GM15510 (cell line): ENCODE data around the gene MEIS2.

ENCODE experiments used
- POLR2A ChIP-seq: IDR thresholded peaks from 3 replicates; pipeline ENCODE4 v1.6.1; 2011; ENCODE audit warnings: borderline replicate concordance; ENCODE audit not compliant: insufficient read length; ENCODE audit errors: extremely low read depth

MEIS2 gene

DNA sequence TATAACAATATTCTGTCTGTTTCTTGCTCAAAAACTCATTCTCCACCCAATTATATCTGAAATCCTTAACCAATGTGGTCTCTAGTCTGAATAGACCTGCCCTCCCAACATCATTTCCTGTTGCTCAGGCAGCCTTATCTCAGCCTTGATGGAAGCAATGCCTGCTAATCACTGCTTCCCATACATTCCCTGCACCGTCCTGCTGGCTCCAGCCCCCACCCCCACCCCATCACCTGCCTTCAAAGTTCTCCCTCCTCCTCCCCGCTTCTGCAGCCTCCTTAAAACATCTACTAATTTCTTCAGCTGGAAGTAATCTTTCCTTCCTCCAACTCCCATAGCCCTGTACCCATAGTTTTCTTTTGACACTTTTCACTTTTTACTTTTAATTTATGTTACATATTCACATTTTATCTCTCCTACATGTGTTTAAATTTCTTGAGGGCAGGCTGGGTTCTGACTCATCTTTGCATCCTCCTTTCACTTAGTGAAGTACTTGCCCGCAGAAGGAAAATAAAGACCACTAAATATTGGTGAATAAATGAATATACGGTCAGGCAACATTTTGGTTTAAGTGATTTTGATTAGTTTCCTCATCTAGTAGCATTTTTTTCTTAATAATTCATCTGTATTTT is 98.2 kb downstream of the MEIS2 start:
- no peak for TF ChIP-seq POLR2A

GRCh38 chr15:37001417-37001816 is 98.9 kb downstream of the MEIS2 start:
- TF ChIP-seq POLR2A, result no peak

- no peak for TF ChIP-seq POLR2A
Observed at GRCh38 chr15:36999778-37000177, 100.6 kb downstream of the MEIS2 start.

DNA sequence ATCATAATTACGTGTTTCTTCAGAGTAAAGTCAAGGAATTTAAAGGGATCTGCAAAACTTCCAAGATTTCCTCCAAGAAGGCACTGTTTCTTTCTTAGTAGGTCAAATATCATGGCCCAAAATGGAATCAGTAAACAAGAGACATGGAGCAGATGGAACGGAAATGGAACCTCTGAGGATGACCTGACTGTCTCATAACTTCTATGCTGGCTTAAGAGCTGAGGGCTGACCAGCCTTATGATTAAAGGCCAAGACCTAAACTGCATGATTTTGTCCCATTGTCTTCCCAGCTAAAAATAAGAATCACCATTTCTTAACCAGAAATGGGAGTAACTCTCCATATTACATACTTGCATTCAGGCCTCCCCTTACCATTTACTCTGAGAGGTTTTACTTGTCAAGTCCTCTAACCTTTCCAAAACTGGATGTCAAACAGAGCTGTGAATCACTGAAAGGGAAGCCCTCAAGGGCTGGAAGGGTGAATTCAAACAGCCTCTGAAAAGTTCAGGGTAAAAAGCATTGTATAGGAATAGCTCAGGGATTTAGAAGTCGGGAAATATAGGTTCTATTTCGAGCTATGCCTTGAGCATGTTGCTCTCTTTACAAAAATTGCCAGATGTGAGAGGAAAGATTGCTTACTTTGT is 103.7 kb downstream of the MEIS2 start:
- TF ChIP-seq POLR2A, result no peak

DNA sequence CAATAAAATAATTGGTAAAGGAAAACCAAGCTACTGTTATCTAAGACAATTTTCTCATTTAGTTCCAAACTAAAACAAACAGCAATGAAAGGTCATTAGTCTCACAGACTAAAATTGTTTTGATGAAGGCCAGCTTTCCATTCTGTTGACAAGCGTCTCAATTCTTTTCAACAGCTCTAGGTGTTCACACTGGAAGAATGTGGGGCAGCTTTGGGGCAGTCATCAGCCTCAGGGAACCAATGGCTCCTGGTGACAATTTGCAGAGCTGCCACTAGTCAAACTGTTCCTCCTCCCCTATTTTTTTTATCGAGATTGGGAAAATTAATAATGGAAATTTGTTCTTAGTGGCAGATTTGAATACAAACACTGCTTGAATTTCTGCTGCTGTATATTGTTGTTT is 104.2 kb downstream of the MEIS2 start:
- no peak for TF ChIP-seq POLR2A

DNA sequence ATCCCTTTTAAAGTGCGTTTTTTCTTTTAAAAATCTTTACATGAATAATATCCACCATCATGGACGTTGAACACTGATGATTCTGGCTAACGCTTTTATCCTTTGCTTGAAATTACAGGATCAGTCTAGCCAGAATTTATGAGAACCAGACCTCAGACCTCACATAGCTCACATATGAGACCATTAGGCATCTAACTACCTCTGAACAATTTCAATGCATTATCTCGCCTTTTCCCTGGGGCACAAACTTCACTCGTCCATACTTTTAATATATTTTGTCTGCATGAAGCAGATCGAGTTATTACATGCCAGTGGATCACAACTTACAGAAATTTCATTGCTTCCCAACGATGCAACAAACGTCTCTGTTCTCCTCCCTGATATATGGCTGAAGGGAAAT is 105.6 kb downstream of the MEIS2 start:
- TF ChIP-seq POLR2A, result no peak

GRCh38 chr15:36992454-36992853 is 107.9 kb downstream of the MEIS2 start:
- TF ChIP-seq POLR2A, result no peak

- no peak for TF ChIP-seq POLR2A
Observed at GRCh38 chr15:36988947-36989346, 111.4 kb downstream of the MEIS2 start.

GRCh38 chr15:36982430-36982829 is 117.9 kb downstream of the MEIS2 start:
- TF ChIP-seq POLR2A, result no peak

- no peak for TF ChIP-seq POLR2A
Observed at GRCh38 chr15:36978625-36979024, 121.7 kb downstream of the MEIS2 start.

- TF ChIP-seq POLR2A, result no peak
Observed at GRCh38 chr15:36978126-36978525, 122.2 kb downstream of the MEIS2 start.

DNA sequence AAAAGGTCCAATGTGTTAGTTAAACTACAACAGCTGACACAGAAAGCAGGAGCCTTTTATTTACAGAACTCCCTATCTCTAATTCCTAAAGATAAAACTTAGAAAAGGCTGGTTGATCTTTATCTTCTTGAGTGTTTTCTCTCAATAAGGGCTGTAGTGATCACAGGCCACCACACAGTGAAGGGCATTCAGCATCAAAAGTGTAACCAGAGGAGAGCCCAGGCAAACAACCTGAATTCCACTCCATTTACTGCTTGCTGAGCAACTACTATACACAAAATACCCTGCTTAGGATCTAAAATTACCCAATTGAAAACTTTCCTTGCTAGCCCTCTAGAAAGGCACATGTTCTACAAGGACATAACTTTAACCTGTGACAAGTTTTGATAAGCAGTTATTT is 122.7 kb downstream of the MEIS2 start:
- no peak for TF ChIP-seq POLR2A

DNA sequence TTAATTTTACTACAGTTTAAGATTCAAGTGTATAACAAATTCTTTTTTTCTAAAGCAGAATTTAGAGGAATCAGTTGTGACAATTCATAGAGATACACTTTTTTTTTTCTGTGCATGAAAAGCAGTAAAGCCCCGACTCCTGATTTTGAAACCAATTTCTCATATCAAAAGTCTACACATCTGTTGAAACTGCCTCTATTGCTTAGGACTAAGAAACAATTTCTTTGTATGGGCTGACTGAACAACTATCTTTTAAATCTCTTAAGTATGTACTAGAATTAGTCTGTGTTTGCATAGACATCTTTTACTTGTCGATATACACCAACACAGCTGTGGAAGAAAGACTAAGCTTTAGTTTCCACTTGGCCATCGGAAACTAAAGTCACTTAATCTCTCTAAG is 127.6 kb downstream of the MEIS2 start:
- TF ChIP-seq POLR2A, result no peak

- no peak for TF ChIP-seq POLR2A
Observed at GRCh38 chr15:36970522-36970921, 129.8 kb downstream of the MEIS2 start.

DNA sequence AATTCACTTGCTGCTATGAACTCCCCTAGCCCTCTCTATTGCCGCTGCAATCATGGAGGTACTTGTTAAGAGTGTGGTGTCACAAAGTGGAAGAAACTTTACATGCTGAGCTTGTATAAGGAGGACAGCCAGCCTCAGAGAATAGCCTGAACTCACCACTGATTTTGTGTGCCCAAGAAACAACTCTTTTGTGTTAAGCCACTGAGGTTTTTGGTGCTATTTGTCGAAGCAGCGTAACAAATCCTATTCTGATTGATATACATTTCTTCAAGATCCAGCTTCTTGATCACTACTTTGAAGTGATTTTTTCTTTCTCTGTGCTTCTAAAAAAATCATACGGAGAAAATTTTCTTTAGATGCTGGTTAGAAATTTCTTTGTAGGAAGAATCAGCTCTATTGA is 132.4 kb downstream of the MEIS2 start:
- TF ChIP-seq POLR2A, result no peak

GRCh38 chr15:36966708-36967107 is 133.6 kb downstream of the MEIS2 start:
- TF ChIP-seq POLR2A, result no peak
